Transverse colon (tissue), 4 donors: ENCODE measurements around the gene UHRF2. TPM values are rescaled to one million over a fixed set of nuclear protein-coding genes. Genes with fewer than 3 reads are reported as not detected.
"Not testable (repeated sequence)": the region's sequence is repeated elsewhere in the genome, so short reads cannot be mapped to it uniquely, and the experiment has no call there.

Source experiments
- DNase-seq: peaks from one replicate; pipeline ENCODE4 v3.0.0-alpha.2; 2019
- H3K27ac ChIP-seq, 4 donors: fragments of 200-600 bp; sonication (generic); 2 replicates each; pipeline ENCODE4 v1.5.1; 2016 to 2018; ENCODE audit warnings: inconsistent platforms in 4 of 4
- H3K27me3 ChIP-seq: fragments of 200-600 bp; sonication (generic); 2 replicates; pipeline ENCODE4 v1.5.1; 2017; ENCODE audit warnings: inconsistent platforms
- H3K36me3 ChIP-seq, 4 donors: fragments of 200-600 bp; sonication (generic); 2 replicates each; pipeline ENCODE4 v1.5.1; 2017 to 2019; ENCODE audit warnings: inconsistent platforms in 4 of 4
- H3K4me1 ChIP-seq, 4 donors: fragments of 200-600 bp; sonication (generic); 2 replicates each; pipeline ENCODE4 v1.5.1; 2017 to 2020; ENCODE audit warnings: inconsistent platforms in 4 of 4
- H3K4me3 ChIP-seq, 4 donors: fragments of 200-600 bp; sonication (generic); 1 replicate in 1 of 4; 2 replicates in 3 of 4; pipeline versions ENCODE4 v1.5.1 to v1.6.1; 2017 to 2019; ENCODE audit warnings: inconsistent platforms in 4 of 4
- H3K9me3 ChIP-seq, 2 donors: fragments of 200-600 bp; sonication (generic); 2 replicates each; pipeline ENCODE4 v1.5.1; 2017 to 2019; ENCODE audit warnings: inconsistent platforms in 2 of 2
- EP300 ChIP-seq: sonication (generic); formaldehyde crosslinking; IDR thresholded peaks from one replicate; pipeline ENCODE4 v1.6.1; 2017; ENCODE audit warnings: antibody characterized with exemption, low read depth
- POLR2A ChIP-seq: fragments of 450-650 bp; IDR thresholded peaks from one replicate; pipeline ENCODE4 v1.6.1; 2016; ENCODE audit warnings: antibody characterized with exemption, mild to moderate bottlenecking, moderate library complexity
- POLR2AphosphoS5 ChIP-seq, 3 donors: sonication (generic); formaldehyde crosslinking; IDR thresholded peaks; one replicate each; pipeline ENCODE4 v1.6.1; 2016; ENCODE audit warnings: antibody characterized with exemption in 3 of 3
- WGBS, 2 donors: methylation state at CpG; one replicate each; pipeline ENCODE4 v1.1.5; 2018; ENCODE audit warnings: low coverage in 1 of 2; 5-methylcytosine and 5-hydroxymethylcytosine counted together
- in situ Hi-C, 4 donors: fragments of 200-750 bp; cut with MboI; loops; one replicate each; pipeline versions ENCODE4 v1.15.0 to v1.15.1; 2017; ENCODE audit warnings: low sequenced_read_pairs in 3 of 4, low pct_ligation_motif_present in 1 of 4, low pct_unique_long_range_greater_than_20kb in 1 of 4
- intact Hi-C: fragments of 100-400 bp; cut with DNase I; formaldehyde crosslinking; loops from one replicate; pipeline ENCODE4 v1.15.1; 2023; ENCODE audit warnings: low total_unique reads
- total RNA-seq, 4 donors: library from RNA; depleted of rRNA; stranded (reverse); fragments of >200 nt; gene quantifications; one replicate each; pipeline ENCODE4 v1.1.0, GENCODE V29; 2016
- TF ChIP-seq, protein P1 (sequence below), 5 experiments: fragments of 200-600 bp in 3 of 5; fragments of 450-650 bp in 2 of 5; sonication (generic) in 3 of 5; IDR thresholded peaks; 1 replicate in 2 of 5; 2 replicates in 3 of 5; pipeline ENCODE4 v1.5.1; 2016 to 2017; ENCODE audit warnings: antibody characterized with exemption in 5 of 5, inconsistent platforms in 3 of 5, mild to moderate bottlenecking in 2 of 5, moderate library complexity in 1 of 5

The UHRF2 gene
- total RNA-seq, 4 donors from 2014 or later = 40.8 to 64.0 (median 51.4) TPM

DNA sequence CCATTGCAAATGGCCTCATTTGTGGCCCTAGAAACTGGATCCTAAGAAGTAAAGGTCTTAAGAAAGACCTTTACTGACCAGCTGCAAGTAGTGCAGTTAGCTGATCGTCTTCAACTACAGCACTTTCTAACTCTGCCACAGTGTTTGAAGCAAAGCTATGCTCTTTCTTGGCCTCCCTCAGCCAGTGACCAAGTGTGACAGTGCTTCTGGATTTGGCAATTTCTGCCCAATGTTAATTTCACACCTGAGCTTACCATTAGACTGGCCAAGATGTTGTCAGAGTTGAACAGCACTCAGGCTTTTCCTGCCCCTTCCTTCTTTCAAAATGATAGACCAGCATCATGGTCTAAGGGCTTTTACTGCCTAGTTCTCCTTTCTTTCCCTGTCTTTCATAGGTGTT lies 36.1 kb downstream of the UHRF2 start:
- no peak for DNase-seq
- H3K9me3 ChIP-seq = no peaks in the 10 kb centered on the region
- in situ Hi-C loops (no loop called here), intact Hi-C loops (no loop called here)
- TF ChIP-seq, protein P1, sequence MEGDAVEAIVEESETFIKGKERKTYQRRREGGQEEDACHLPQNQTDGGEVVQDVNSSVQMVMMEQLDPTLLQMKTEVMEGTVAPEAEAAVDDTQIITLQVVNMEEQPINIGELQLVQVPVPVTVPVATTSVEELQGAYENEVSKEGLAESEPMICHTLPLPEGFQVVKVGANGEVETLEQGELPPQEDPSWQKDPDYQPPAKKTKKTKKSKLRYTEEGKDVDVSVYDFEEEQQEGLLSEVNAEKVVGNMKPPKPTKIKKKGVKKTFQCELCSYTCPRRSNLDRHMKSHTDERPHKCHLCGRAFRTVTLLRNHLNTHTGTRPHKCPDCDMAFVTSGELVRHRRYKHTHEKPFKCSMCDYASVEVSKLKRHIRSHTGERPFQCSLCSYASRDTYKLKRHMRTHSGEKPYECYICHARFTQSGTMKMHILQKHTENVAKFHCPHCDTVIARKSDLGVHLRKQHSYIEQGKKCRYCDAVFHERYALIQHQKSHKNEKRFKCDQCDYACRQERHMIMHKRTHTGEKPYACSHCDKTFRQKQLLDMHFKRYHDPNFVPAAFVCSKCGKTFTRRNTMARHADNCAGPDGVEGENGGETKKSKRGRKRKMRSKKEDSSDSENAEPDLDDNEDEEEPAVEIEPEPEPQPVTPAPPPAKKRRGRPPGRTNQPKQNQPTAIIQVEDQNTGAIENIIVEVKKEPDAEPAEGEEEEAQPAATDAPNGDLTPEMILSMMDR (IDR thresholded peaks at IDR 0.05) = no peak
- TF ChIP-seq POLR2A = no peak
- H3K27me3 ChIP-seq = no peaks in the 10 kb centered on the region
- H3K4me3 ChIP-seq = no peak overlapping the region
- H3K27ac ChIP-seq = no peak overlapping the region
- H3K36me3 ChIP-seq = no peaks in the 10 kb centered on the region
- peaks cover 0 to 39% (median 9%) of the 10 kb centered on the region in 4 donors for H3K4me1 ChIP-seq
- 57 to 88% methylated on average over 1 of the region's 1 CpG for WGBS, 2 donors

DNA sequence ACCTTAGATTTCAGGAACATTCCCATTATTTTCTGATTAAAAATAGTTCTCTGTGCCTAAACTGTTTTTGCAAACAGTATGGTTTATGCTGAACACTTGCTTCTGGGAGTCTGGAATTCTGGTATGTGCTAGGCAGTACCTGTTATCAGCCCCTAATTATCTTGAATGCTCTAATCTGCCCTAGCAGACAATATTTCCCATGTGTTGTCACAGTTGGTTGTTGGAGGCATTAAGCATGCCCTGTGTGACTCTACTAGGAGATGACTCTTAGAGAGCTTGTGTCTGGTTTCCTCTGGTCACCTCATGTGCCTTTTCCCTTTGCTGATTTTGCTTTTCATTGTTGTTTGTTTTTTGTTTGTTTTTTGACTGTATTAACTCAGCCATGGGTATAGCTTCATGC lies 36.6 kb downstream of the UHRF2 start:
- intact Hi-C loops = no loop called here
- no peaks in the 10 kb centered on the region for H3K27me3 ChIP-seq
- in situ Hi-C loops = no loop called here
- TF ChIP-seq POLR2A (no peak), POLR2AphosphoS5 (IDR thresholded peaks at IDR 0.05) (no peak), EP300 (no peak)
- TF ChIP-seq, protein P1 (IDR thresholded peaks at IDR 0.05) = no peak
- no peak for DNase-seq
- no peak overlapping the region for H3K4me3 ChIP-seq
- no peaks in the 10 kb centered on the region for H3K36me3 ChIP-seq
- no peaks in the 10 kb centered on the region for H3K9me3 ChIP-seq
- H3K4me1 ChIP-seq = peaks cover 0 to 39% (median 9%) of the 10 kb centered on the region in 4 donors
- H3K27ac ChIP-seq = no peak overlapping the region

DNA sequence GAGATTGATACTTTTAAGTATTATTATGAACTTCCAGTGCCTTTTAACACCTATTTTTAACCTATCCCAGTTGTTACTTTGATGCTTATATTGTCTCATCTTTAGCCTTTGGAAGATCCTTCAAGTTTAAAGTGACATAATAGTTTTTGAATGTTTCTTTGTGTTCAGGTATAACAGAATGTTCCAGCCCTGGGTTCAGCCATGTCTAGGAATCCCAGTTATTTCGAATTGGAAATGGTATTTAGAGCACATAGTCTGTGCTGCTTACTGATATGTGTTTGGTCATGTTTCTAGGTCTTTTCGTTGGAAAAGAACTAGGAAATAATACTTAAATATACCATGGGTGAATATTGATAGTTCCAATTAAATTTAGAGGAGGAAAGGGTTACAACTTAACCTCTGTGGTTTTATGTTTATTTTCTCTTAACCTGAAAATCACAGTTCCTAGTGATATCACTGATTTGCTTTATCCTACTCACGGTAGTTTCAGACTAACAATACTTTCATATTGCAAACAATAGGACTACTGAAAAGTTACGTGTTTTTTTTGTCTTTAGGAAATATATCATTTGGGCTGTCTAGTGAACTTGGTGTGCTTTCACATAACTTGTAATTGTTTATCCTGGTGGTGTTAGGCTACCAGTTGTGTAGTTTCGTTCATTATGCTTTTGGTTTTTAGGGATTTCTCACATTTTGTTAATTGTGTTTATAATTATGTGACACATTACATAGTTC lies 37.8 kb downstream of the UHRF2 start:
- Histone ChIP-seq H3K4me3 (no peak overlapping the region), H3K27me3 (no peaks in the 10 kb centered on the region), H3K27ac (no peak overlapping the region), H3K36me3 (no peaks in the 10 kb centered on the region), H3K4me1 (peaks cover 0 to 39% (median 9%) of the 10 kb centered on the region in 4 donors), H3K9me3 (no peaks in the 10 kb centered on the region)
- in situ Hi-C loops (no loop called here), intact Hi-C loops (no loop called here)
- no peak for DNase-seq
- 73 to 88% methylated on average over 5 of the region's 5 CpGs for WGBS, 2 donors
- no peak for TF ChIP-seq EP300
- TF ChIP-seq, protein P1 (IDR thresholded peaks at IDR 0.05) = no peak
- no peak for TF ChIP-seq POLR2A
- TF ChIP-seq POLR2AphosphoS5 (IDR thresholded peaks at IDR 0.05) = no peak

DNA sequence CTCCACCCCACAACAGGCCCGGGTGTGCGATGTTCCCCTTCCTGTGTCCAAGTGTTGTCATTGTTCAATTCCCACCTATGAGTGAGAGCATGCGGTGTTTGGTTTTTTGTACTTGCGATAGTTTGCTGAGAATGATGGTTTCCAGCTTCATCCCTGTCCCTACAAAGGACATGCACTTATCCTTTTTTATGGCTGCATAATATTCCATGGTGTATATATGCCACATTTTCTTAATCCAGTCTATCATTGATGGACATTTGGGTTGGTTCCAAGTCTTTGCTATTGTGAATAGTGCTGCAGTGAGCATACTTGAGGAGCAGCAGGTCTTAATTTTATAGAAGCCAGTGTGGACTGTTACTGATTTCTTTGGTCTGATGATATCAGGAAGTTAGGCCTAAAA lies 42.3 kb downstream of the UHRF2 start:
- H3K4me3 ChIP-seq, H3K27ac ChIP-seq, in situ Hi-C loops, DNase-seq, intact Hi-C loops, H3K36me3 ChIP-seq, H3K9me3 ChIP-seq, H3K27me3 ChIP-seq: not testable (repeated sequence)
- peaks cover 0 to 13% (median 0%) of the 10 kb centered on the region in 4 donors for H3K4me1 ChIP-seq
- 98 to 100% methylated on average over 4 of the region's 4 CpGs for WGBS, 2 donors

DNA sequence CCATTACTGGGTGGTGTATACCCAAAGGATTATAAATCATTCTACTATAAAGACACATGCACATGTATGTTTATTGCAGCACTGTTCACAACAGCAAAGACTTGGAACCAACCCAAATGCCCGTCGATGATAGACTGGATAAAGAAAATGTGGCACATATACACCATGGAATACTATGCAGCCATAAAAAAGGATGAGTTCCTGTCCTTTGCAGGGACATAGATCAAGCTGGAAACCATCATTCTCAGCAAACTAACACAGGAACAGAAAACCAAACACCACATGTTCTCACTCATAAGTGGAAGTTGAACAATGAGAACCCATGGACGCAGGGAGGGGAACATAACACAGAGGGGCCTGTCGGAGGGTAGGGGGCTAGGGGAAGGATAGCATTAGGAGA lies 45.7 kb downstream of the UHRF2 start:
- DNase-seq, H3K4me3 ChIP-seq, H3K36me3 ChIP-seq, H3K27ac ChIP-seq, H3K4me1 ChIP-seq, in situ Hi-C loops, H3K27me3 ChIP-seq, H3K9me3 ChIP-seq, intact Hi-C loops: not testable (repeated sequence)
- 97 to 100% methylated on average over 2 to 4 of the region's 4 CpGs for WGBS, 2 donors
